Activated T-cell treated with anti-CD3 and anti-CD28 coated beads, Interleukin-2, amount 50 U/mL, for 48 hours (primary cell): ENCODE results near the gene NEDD4L.

Experiments used
- DNase-seq, 2 experiments: peaks; one replicate each; pipeline ENCODE4 v3.0.0-alpha.2; 2020

Gene NEDD4L

GRCh38 chr18:58405107-58405898 lies 361.3 kb downstream of the NEDD4L start:
- DNase-seq = no peak

- DNase-seq = no peak
Measured at GRCh38 chr18:58407263-58407648, 363.2 kb downstream of the NEDD4L start.

GRCh38 chr18:58407649-58408407 lies 363.8 kb downstream of the NEDD4L start:
- no peak for DNase-seq

GRCh38 chr18:58408665-58409064 lies 364.6 kb downstream of the NEDD4L start:
- DNase-seq = no peak

GRCh38 chr18:58409802-58410445 lies 365.9 kb downstream of the NEDD4L start:
- DNase-seq = no peak

GRCh38 chr18:58411323-58411722 lies 367.3 kb downstream of the NEDD4L start:
- DNase-seq = no peak

- no peak for DNase-seq
Measured at GRCh38 chr18:58412844-58413666, 369.0 kb downstream of the NEDD4L start.

GRCh38 chr18:58413667-58414628 lies 369.9 kb downstream of the NEDD4L start:
- no peak for DNase-seq

- no peak for DNase-seq
Measured at GRCh38 chr18:58416014-58416703, 372.1 kb downstream of the NEDD4L start.

GRCh38 chr18:58416704-58417683 lies 373.0 kb downstream of the NEDD4L start:
- no peak for DNase-seq

- DNase-seq = no peak
Measured at GRCh38 chr18:58417752-58418151, 373.7 kb downstream of the NEDD4L start.

GRCh38 chr18:58418361-58418760 lies 374.3 kb downstream of the NEDD4L start:
- DNase-seq = no peak

GRCh38 chr18:58419587-58420199 lies 375.7 kb downstream of the NEDD4L start:
- DNase-seq = no peak

- no peak for DNase-seq
Measured at GRCh38 chr18:58426611-58427010, 382.6 kb downstream of the NEDD4L start.

- DNase-seq = no peak
Measured at GRCh38 chr18:58427321-58427720, 383.3 kb downstream of the NEDD4L start.

GRCh38 chr18:58429442-58429841 lies 385.4 kb downstream of the NEDD4L start:
- no peak for DNase-seq

- DNase-seq = no peak
Measured at GRCh38 chr18:58431215-58431614, 387.2 kb downstream of the NEDD4L start.

GRCh38 chr18:58432050-58432727 lies 388.2 kb downstream of the NEDD4L start:
- DNase-seq = no peak
